HG02798 (cell line): Measurements from ENCODE around the gene ADARB2.
"Not testable (repeated sequence)": the region's sequence is repeated elsewhere in the genome, so short reads cannot be mapped to it uniquely, and the experiment has no call there.

Experiments
- ATAC-seq: cut with Tn5 transposase; IDR thresholded peaks from one replicate; pipeline ENCODE4 v1.9.1; 2021; ENCODE audit warnings: mild to moderate bottlenecking; ENCODE audit not compliant: unreplicated experiment, poor library complexity

Gene ADARB2

DNA sequence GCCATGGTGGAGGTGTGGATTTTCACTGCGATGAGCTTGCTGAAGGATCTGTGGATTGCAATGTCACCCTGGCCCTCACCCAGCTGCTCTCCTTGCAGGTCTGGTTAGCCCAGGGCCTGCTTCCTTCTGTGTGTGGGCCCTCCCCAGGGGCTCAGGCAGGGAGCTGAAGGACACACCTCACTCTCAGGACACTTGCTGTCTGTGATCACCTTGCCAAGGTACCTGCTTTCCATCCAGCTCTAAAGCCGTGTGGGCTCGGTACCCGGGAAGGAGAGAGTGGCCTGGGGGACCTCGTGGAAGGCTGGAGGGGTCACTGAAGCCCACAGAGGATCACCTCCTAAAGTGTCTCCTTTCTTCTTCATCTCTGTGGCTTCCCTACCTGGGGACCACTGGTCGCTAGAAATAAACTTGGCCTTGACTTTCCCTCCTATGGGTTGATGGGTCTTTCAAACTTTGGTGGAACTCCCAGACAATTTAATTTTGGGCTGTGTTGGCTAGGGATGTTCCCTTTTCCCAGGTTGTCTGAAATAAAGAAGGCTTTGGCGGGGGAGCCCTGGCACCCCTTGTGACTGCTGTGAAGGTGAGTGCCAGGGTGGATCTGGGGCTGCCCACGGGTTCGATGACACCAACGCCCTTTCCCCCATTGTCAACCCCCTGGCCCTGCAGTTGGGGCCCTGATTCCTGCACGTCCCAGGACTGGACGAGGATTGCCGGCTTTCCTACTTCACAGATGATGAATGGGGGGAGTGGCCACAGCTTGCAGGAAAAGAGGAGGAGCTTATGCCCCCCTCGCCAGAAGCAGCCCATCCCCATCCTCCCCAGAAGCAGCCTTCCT lies 331.0 kb downstream of the ADARB2 start:
- no peak for ATAC-seq

GRCh38 chr10:1404323-1405260 lies 332.7 kb downstream of the ADARB2 start:
- ATAC-seq: no peak

DNA sequence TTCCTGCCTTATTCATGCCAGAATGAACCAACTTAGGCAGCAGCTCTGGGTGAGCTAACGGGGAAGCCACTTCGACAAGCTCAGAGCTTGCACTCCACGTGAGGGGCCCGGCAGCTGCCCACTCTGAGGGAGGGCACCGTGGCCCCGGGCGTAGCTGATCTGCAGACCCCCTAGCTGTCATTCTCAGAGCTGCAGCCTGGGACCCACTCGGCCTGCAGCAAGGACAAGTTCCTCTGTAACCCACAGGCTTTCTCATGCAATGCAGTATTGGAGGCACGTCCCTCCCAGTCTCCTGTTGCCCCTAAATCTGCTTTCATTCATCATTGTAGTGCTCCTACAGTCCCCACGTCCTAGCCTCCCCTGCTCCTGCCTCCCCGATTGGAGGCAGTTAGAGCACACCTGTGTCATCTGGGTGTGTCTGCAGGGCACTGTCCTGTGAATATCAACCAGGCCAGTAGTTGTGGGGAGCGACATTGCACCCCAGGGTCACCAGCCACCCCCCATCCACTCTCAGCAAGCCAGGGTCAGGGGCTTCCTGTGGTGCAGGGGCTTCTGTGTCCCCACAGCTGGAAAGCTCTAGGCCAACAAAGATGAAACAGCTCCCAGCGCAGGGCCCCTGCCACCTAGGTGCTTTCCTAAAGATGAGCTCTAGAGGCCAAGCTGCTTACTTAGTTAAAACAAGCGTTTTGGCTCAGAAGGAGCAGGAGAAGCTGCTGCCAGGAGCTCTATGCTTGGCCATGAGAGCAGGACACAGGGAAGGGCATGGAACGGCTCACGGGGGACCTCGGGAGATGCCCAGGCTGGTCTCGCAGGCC lies 333.6 kb downstream of the ADARB2 start:
- no peak for ATAC-seq

DNA sequence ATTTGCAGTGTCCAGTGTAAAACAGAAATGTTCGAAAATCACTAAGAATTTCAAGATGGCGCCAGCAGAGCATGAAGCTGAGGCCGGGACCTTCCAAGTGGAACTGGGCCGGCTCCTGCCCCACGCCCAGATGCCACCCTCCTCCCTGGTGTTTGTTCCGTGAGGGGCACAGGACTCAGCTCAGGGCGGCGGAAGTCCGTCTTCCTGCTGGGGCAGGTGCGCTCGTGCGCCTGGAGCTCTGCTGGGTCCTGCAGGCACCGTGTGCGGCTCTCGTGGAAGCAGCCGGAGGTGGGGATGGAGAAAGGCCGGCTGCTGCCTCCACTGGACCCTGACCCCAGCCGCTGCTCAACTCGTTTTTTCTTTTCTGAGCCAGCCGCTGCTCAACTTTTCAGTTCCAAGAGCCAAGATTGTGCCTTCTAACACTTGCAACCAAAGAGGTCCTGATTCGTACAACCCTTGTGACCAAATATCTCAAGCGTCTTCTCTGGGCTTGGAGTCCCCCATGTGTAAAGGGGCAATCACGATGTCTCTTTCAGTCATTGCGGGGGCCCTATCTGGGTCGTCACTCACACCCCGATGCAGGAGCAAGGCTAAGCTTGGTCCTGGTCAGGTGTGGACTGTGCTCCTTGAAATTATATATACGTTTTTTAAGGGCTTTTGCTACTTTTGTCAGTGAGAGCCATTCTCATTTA lies 334.4 kb downstream of the ADARB2 start:
- ATAC-seq: no peak

GRCh38 chr10:1402016-1402770 lies 335.1 kb downstream of the ADARB2 start:
- no peak for ATAC-seq

- ATAC-seq: no peak
Measured at GRCh38 chr10:1401071-1401965, 336.0 kb downstream of the ADARB2 start.

- no peak for ATAC-seq
Measured at GRCh38 chr10:1400101-1401070, 336.9 kb downstream of the ADARB2 start.

- no peak for ATAC-seq
Measured at GRCh38 chr10:1399431-1400100, 337.8 kb downstream of the ADARB2 start.

DNA sequence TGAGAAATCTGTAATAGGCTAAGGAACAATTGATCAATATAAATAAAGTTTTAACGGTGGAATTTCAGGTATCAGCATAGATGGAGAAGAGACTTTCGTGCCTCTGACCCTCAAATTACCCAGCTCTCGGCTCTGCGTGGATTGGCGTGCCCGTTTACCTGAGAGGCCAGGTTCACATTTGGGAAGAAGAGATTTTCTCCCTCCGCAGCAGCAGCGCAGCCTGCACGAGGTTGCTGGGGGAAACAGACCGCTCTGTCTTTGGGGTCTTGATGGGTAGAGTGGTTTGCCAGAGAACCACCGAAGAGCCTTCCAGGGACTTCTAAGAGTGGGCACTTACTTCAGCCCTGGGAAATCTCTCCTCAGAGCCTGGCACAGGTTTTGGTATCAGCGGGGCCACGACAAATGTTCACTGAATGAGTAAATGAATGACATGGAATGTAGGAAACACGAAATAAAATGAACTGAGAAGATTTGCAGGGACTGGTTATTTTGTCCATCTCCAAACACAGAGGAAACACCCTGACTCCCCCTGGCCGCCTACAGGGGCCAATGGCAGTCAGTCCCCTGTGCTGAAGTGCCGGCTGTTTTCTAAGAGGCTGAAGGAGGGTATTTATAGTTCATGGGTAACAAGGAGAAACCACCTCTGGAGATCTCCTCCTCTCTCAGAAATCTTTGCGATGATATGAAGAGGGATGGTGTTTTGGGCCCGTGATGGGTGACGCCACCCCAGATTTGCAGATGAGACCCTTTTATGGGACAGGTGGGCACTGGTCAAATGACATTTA lies 338.5 kb downstream of the ADARB2 start:
- no peak for ATAC-seq

DNA sequence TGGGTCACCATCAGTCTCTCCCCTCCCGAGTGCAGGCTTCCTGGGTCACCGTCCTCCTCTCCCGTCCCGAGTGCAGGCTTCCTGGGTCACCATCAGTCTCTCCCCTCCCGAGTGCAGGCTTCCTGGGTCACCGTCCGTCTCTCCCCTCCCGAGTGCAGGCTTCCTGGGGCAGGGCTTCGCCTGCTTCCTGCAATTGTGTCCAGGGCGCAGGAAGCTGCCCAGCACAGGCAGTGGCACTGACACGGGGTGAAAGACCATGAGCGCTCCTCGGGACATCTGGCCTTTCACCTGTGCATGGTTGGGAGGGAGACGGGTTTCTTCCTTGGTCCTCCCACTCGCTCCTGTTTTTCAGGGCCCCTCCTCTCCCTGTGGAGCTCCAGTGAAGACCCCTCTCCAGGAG lies 339.2 kb downstream of the ADARB2 start:
- not testable (repeated sequence) for ATAC-seq

DNA sequence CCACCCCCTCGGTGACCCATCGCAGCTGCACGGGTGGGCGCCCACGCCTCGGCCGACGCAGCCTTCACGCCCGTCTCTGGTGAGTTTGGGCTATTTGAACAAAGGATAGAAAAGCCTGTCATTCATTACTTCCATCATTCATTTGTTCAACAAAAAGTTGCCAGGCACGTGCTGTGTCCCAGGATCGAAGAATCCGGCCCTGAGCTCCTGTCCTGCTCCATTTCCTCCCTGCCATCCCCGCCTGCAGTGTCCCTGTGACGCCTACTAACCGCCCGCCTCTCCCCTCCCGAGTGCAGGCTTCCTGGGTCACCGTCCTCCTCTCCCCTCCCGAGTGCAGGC lies 341.1 kb downstream of the ADARB2 start:
- ATAC-seq: no peak

GRCh38 chr10:1395481-1396296 lies 341.6 kb downstream of the ADARB2 start:
- no peak for ATAC-seq

DNA sequence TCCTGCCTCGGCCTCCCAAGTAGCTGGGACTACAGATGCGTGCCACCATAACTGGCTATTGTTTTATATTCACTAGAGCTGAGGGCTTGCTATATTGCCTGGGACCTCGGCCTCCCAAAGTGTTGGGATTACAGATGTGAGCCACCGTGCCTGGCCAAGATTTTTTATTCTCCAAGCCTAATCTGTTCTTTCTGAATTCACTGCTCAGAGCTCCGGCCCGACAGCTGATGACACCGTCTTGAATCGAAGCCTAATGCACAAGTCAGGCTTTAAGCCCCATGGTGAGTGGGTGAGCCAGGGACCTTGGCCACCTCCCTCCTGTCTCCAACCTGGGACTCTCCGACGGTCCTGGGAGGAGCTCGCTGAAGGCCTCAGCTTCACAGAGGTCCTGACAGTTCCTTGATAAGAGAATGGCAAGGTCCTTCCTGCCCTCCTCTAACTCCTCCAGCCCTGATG lies 342.3 kb downstream of the ADARB2 start:
- no peak for ATAC-seq

DNA sequence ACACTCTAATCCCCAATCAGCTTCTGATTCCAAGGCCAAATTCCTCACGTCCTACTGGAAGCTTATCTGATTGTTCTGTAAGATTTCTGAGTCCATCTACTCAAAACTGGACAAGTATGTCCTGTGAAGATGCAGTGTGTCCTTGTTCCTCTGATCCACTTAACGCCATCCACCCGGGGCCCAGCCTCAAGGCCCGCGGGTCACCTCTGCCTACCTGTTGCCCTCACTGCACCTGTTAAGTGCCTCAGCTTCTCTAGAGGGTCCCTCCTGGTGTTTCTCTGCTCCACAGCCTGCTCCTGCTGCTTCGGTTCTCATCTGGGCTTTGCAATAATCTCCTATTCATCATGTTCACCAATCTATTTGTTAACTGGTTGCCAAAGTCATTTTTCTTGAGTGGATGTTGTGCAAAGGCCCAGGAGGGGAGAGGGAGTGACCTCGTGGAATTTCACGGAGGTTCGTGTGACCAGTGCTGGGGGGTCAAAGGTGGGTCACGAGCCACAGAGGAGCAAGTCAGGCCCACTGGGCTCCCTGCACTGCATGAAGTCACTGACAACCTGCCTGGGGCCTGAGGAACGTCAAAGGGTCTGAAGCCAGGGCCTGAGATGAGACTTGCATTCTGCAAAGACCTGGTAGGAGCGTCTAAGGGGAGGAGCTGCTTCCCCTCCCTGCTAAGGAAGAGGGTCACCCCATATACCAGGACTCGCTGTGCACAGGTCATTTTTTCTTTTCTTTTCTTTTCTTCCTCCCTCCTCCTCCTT lies 343.0 kb downstream of the ADARB2 start:
- no peak for ATAC-seq
